ENCODE measurements around the gene JPH3. TPM values are rescaled to one million over a fixed set of nuclear protein-coding genes. Genes with fewer than 3 reads are reported as not detected.

Gene JPH3
- not detected for polyA plus RNA-seq (ENCODE audit: low read depth in 6 of 6)

DNA sequence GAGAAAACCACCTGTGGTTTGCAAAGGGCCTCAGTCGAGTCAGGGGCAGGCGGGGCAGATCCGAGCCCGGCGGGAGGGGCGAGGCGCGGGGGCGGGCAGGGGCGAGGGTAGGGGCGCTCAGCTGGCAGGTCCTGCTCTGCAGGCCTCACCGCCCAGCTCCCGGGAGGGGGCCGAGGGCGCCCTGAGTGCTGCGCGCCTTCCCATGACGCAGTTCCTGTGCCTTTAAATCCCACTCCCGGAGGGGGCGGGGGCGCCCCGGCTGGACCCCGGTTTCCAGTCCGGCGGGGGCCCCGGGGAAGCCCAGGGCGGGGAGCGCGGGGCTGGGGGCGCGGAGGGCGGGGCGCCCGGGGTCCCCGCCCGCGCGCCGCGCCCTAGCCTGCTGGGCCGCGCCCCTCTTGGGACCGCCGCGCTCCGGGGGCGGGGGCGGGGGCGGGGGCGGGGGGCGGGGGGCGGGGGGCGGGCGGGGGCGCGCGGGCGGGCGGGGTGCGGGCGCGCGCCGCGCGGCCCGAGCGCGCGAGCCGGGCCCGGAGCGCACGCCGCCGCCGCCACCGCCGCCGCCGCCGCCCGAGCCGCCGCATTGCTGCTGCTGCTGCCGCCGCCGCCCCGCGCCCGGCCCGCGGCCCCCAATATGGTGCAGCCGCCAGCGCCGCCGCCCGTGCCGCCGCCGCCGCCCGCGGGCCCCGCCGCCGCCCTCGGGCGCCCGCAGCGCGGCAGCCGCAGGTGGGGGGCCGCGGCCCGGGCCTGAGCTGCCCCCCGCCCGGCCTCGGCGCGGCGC lies at the start of gene JPH3:
Gene JPH3 (plus strand): TSS at position 508 of the 775 bp plus-strand sequence. CDS start 639 bp downstream, outside the sequence.
- ATAC-seq (ENCODE audit: low read depth in 2 of 2) (no peak), DNase-seq (no peak)
- Mint-ChIP-seq H3K27me3 (peaks cover 42 to 60% (median 44%) of the 10 kb centered on the region in 3 donors), H3K36me3 (peaks cover 0 to 4% of the 10 kb centered on the region in 2 donors), H3K4me3 (peak within 1 kb of the TSS in 7 of 8 donors; percentile 19 to 69 (median 60)), H3K9me3 (peaks cover 0 to 12% (median 5%) of the 10 kb centered on the region in 7 donors), H3K27ac (no peak within 1 kb of the TSS), H3K4me1 (peaks cover 4 to 12% (median 7%) of the 10 kb centered on the region in 3 donors)

DNA sequence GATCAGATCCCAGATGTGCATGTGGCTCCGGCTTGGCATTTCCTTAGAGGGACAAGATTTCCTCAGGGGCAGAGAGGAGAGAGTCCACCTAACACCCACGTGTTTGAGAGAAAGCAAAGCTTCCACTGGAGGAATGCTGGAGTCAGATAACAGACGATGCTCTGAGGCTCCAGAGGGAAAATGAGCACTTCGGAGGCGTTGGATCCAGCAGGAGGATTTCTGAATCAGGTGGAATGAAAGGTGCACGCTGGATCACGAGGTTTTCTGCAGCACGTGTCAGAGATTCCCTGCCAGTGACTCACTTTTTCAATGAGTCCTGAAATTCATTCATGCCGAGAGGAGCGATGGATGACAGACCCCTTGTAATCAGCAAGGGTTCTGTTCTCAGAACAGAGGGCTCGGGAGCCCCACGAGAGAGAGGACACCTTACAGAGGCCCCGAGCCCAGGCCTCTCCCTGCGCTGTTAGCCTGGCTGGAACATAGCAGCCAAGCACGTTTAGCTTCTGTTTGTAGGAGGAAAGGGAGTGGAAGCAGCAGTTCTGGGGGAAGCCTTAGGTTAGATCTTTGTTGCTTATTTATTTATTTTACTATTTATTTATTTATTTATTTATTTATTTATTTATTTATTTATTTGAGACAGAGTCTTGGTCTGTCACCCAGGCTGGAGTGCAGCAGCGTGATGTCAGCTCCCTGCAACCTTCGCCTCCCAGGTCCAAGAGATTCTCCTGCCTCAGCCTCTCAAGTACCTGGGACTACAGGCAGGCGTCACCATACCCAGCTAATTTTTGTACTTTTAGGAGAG lies 49.3 kb upstream of the JPH3 start:
- no peaks in the 10 kb centered on the region for H3K36me3 Mint-ChIP-seq
- H3K9me3 Mint-ChIP-seq, result peaks cover 0 to 2% (median 0%) of the 10 kb centered on the region in 7 donors
- peaks cover 0 to 7% (median 2%) of the 10 kb centered on the region in 3 donors for H3K4me1 Mint-ChIP-seq
- no peak for ATAC-seq (ENCODE audit: low read depth in 2 of 2)
- DNase-seq, result no peak
- H3K4me3 Mint-ChIP-seq, result peak overlapping the region in 1 of 8 donors; percentile 22
- peaks cover 24 to 63% (median 55%) of the 10 kb centered on the region in 3 donors for H3K27me3 Mint-ChIP-seq
- no peak overlapping the region for H3K27ac Mint-ChIP-seq

DNA sequence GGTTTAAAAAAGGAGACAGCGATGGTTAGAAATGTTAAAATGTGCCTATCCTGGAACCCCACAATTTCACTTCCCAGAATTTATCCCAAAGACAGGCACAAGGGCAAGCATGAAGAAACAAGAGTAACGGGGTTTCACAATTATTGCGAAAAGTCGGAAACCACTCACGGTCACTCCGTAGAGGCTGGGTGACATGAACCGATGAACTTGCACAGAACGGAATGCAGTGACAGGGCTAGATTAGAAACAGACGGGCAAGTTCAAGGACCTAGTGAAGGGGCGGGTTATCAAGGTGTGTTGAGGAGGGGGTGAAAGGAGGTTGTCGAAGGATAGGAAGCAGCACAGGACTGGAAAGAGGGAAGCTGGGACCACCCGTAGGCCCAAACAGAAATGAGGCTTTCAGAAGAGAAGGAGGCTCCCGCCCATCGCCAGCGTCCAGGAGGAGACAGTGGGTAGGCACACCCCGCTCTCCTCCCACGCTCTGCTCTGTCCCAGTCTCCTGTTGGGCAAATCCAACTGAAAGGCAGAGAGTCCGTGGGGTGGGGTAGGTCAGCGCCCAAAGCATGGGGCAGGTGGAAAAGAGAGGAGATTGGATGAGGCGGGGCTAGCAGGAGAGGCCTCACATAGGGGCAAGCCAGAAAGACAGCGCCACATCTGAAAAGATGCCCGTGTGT lies 47.4 kb upstream of the JPH3 start:
- ATAC-seq (ENCODE audit: low read depth in 2 of 2) (no peak), DNase-seq (no peak)
- Mint-ChIP-seq H3K36me3 (no peaks in the 10 kb centered on the region), H3K9me3 (peaks cover 0 to 2% (median under 1%) of the 10 kb centered on the region in 7 donors), H3K27me3 (peaks cover 12 to 65% (median 53%) of the 10 kb centered on the region in 3 donors), H3K4me3 (no peak overlapping the region), H3K4me1 (peaks cover 0 to 3% (median 2%) of the 10 kb centered on the region in 3 donors), H3K27ac (peak overlapping the region in 1 of 6 donors; percentile 58)

DNA sequence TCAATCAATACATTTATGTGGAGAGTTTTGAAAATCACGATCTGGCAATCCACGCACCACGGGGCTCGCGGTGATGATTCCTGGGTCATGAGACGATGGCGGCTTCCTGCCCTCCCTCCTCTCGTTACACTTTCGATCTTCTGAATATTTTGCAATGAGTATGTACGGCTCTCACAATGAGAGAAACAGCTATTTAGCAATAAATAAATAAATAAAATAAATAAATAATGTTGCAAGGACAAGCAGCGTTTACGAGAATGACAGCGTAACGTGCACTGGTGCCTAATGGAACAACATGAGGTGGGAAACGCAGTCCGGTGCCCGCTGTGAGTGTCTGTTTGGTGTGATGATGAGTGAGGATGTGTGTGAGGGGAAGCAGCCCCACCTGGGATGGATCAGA lies 46.7 kb upstream of the JPH3 start:
- no peak for DNase-seq
- H3K9me3 Mint-ChIP-seq, result peaks cover 0 to 6% (median 0%) of the 10 kb centered on the region in 7 donors
- H3K4me1 Mint-ChIP-seq, result no peaks in the 10 kb centered on the region
- no peak overlapping the region for H3K27ac Mint-ChIP-seq
- no peak overlapping the region for H3K4me3 Mint-ChIP-seq
- H3K36me3 Mint-ChIP-seq, result no peaks in the 10 kb centered on the region
- no peak for ATAC-seq (ENCODE audit: low read depth in 2 of 2)
- H3K27me3 Mint-ChIP-seq, result peaks cover 9 to 62% (median 52%) of the 10 kb centered on the region in 3 donors

DNA sequence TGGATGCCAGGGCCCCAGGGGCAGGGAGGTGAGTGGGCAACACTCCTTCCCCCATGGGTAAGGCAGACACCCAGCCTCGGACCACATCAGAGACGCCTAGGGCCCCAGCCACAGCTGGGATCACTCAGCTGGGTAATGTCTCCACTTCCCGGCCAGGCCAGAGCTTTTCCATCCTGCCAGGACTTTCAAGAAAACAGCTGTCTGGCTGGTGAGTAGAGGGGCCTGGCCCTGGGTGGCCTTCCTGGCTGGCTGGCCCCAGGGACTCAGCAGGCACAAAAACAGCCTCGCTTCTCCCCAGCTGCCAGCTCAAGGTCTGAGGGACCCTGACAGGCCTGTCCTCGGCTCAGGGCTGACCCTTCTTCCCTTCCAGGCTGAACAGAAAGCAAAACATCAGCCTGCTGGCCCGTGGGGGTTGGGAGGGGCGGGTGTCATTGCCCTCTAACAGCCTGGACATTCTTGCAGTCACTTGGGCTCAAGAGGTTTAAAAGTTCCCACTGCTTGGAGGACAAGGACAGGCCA lies 45.3 kb upstream of the JPH3 start:
- Mint-ChIP-seq H3K36me3 (no peaks in the 10 kb centered on the region), H3K4me1 (no peaks in the 10 kb centered on the region), H3K27me3 (peaks cover 5 to 56% (median 52%) of the 10 kb centered on the region in 3 donors), H3K27ac (no peak overlapping the region), H3K9me3 (peaks cover 0 to 6% (median 0%) of the 10 kb centered on the region in 7 donors), H3K4me3 (no peak overlapping the region)
- ATAC-seq (ENCODE audit: low read depth in 2 of 2) (no peak), DNase-seq (no peak)

DNA sequence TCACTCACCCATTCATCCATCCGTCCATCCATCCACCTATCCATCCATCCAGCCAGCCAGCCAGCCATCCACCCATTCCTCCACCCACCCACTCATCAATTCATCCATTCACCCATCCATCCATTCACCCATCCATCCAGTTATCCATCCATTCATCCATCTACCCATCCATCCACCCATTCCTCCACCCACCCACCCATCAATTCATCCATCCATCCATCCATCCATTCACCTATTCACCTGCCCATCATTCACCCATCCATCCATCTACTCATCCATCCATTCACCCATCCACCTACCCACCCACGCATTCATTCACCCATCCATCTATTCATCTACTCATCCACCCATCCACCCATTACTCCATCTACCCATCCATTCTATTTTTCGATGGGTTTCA lies 43.6 kb upstream of the JPH3 start:
- ATAC-seq (ENCODE audit: low read depth in 2 of 2) (no peak), DNase-seq (no peak)
- peaks cover 0 to 7% (median 4%) of the 10 kb centered on the region in 7 donors for H3K9me3 Mint-ChIP-seq
- no peak overlapping the region for H3K4me3 Mint-ChIP-seq
- H3K36me3 Mint-ChIP-seq, result no peaks in the 10 kb centered on the region
- peaks cover 0 to 45% (median 44%) of the 10 kb centered on the region in 3 donors for H3K27me3 Mint-ChIP-seq
- peak overlapping the region in 1 of 6 donors; percentile 55 for H3K27ac Mint-ChIP-seq
- H3K4me1 Mint-ChIP-seq, result peaks cover 0 to 3% (median 0%) of the 10 kb centered on the region in 3 donors

DNA sequence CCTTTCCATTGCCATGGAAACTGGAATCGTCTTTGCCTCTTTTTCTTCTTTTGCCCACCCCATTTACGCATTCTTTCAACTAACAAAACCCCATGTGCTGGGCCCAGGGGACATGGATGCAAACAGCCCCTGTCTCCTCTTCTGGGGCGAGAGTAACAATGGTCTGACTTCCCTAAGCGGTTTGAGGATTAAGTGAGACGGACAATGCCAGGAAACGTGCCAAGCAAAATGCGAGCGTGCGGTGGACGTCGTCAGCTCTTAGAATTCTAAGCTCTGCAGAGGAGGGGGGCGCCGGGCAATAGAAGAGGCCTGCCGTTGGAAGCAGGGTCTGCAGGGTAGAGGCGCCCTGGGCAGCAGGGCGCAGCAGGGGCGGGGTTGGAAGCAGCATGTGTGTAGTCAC lies 42.4 kb upstream of the JPH3 start:
- ATAC-seq (ENCODE audit: low read depth in 2 of 2) (no peak), DNase-seq (no peak)
- peaks cover 0 to 7% (median 0%) of the 10 kb centered on the region in 3 donors for H3K4me1 Mint-ChIP-seq
- H3K36me3 Mint-ChIP-seq, result no peaks in the 10 kb centered on the region
- peaks cover 0 to 14% (median 6%) of the 10 kb centered on the region in 7 donors for H3K9me3 Mint-ChIP-seq
- no peak overlapping the region for H3K27ac Mint-ChIP-seq
- no peak overlapping the region for H3K4me3 Mint-ChIP-seq
- peaks cover 0 to 38% (median 36%) of the 10 kb centered on the region in 3 donors for H3K27me3 Mint-ChIP-seq

DNA sequence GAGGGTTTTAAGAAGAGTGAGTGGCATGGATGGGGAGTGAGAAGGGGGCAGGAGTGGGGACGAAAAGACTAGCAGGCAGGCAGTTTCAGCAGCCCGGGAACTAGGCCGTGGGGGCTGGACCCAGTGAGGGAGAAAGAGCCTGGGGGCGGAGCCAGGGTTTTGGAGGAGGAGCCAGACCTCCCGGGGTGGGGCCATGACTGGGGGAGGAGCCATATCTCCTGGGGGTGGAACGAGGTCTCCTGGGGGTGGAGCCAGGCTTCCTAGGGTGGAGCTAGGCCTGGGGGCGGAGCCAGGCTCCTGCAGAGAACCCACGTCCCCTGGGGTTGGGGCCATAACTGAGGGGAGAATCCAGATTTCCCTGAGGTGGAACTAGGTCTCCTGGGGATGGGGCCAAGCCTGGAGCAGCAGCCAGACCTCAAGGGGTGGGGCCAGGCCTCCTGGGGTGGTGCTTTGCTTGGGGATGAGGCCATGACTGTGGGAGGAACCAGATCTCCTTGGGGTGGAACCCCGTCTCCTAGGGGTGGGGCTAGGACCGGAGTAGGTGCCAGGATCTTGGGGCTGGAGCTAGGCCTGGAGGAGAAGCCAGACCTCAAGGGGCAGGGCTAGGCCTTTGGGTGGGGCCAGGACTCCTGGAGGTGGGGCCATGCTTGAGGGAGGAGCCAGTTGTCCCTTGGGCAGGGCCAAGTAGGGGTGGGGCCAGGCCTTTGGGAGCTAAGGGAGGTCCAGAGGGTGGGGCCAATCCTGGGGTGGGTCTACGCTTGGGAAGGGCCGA lies 41.7 kb upstream of the JPH3 start:
- H3K36me3 Mint-ChIP-seq, result no peaks in the 10 kb centered on the region
- peaks cover 0 to 14% (median 6%) of the 10 kb centered on the region in 7 donors for H3K9me3 Mint-ChIP-seq
- H3K27me3 Mint-ChIP-seq, result peaks cover 0 to 32% (median 32%) of the 10 kb centered on the region in 3 donors
- peaks cover 0 to 7% (median 0%) of the 10 kb centered on the region in 3 donors for H3K4me1 Mint-ChIP-seq
- H3K4me3 Mint-ChIP-seq, result no peak overlapping the region
- DNase-seq, result no peak
- ATAC-seq (ENCODE audit: low read depth in 2 of 2), result no peak
- H3K27ac Mint-ChIP-seq, result no peak overlapping the region

DNA sequence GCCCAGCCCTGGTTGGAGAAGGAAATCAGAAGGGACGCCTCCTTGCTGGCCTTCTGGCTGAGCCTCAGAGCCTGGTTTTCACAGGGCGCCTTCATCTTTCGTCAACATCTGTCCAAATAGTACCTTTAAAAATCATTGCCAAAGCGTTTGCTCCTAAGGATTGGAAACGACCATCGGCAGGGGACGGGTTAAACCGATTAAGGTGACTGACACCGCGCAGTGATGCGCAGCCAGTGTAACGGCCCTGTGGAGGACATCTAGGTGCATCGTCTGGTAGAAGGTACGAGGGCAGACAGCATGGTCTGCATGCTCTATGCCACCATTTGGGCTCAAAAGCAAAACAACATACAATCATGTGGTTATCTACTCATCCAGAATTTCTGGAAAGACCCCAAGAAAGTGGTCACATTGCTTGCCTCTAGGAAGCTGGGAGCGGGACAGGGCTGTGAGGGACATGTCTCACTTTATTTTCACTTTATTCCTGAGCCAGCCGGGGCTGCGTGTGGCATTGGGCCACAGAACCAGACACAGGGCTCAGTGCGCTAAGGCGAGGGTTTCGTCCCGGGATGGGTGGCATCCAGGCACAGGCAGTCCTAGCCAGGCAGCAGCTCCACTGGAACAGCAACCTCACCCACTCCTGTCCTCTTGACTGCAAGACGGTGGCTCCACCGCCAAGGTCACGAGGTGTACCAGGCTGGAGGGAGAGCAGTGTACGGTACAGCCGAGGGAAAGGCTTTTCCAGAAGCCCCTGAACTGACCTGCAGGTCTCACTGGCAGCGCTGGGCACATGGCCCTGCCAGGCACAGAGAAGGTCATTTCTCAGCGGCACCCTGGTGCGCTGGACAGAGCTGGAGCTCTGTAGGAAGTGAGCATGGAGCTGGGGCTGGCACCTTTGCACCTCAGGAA lies 40.9 kb upstream of the JPH3 start:
- Mint-ChIP-seq H3K4me3 (no peak overlapping the region), H3K27me3 (peaks cover 0 to 27% (median 26%) of the 10 kb centered on the region in 3 donors), H3K27ac (no peak overlapping the region), H3K9me3 (peaks cover 0 to 14% (median 6%) of the 10 kb centered on the region in 7 donors), H3K4me1 (peaks cover 0 to 7% (median 0%) of the 10 kb centered on the region in 3 donors), H3K36me3 (no peaks in the 10 kb centered on the region)
- no peak for ATAC-seq (ENCODE audit: low read depth in 2 of 2)
- DNase-seq, result no peak

DNA sequence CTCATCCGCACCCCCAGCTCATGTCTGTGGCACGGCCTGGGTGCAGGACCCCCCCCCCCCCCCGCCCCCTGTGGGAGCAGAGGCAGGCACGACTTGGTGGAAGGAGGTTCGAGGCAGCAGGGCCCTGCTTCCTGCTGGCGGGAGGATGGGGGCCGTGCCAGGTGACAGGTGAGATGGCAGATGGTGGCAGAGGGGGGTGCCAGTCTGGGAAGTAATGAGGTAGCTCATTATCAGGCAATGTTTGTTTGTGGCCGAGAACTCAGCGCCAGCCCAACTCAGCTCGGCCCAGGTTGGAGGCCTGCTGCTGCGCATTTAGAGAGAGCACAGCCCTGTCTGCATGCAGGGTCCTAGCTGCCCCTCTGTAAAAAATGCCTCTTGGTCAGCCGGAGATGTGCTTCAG lies 40.1 kb upstream of the JPH3 start:
- no peak overlapping the region for H3K4me3 Mint-ChIP-seq

DNA sequence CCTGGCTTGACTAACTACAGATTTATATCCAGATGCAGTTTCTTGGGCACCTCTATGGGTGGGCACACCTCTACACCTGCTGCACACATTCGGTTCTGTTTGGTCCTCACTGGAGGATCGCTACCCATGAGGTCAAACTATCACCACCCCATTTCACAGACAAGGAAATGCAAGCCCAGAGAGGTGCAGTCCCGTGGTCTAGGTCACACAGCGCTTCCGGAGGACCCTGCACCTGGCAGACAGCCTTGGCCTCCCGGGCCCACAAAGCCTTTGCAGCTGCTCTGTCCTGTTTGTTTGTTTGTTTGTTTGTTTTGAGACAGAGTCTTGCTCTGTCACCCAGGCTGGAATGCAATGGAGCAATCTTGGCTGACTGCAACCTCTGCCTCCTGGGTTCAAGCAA lies 39.3 kb upstream of the JPH3 start:
- H3K4me3 Mint-ChIP-seq, result no peak overlapping the region
- DNase-seq (no peak), ATAC-seq (ENCODE audit: low read depth in 2 of 2) (no peak)
- H3K27ac Mint-ChIP-seq, result no peak overlapping the region
- H3K9me3 Mint-ChIP-seq, result peaks cover 0 to 14% (median 6%) of the 10 kb centered on the region in 7 donors
- H3K4me1 Mint-ChIP-seq, result peaks cover 0 to 7% (median 0%) of the 10 kb centered on the region in 3 donors
- H3K36me3 Mint-ChIP-seq, result no peaks in the 10 kb centered on the region
- peaks cover 0 to 22% (median 20%) of the 10 kb centered on the region in 3 donors for H3K27me3 Mint-ChIP-seq

More for the DNA sequence above, 40.1 kb upstream of the JPH3 start:
- Mint-ChIP-seq H3K4me1 (peaks cover 0 to 7% (median 0%) of the 10 kb centered on the region in 3 donors), H3K27ac (no peak overlapping the region), H3K27me3 (peaks cover 0 to 27% (median 26%) of the 10 kb centered on the region in 3 donors), H3K9me3 (peaks cover 0 to 14% (median 6%) of the 10 kb centered on the region in 7 donors), H3K36me3 (no peaks in the 10 kb centered on the region)
- ATAC-seq (ENCODE audit: low read depth in 2 of 2) (no peak), DNase-seq (no peak)

Data from naive B cell (primary cell).